SK-N-SH (cell line): Measurements from ENCODE around the gene RNF8. TPM values are rescaled to one million over a fixed set of nuclear protein-coding genes. Genes with fewer than 3 reads are reported as not detected.

Experiments
- CTCF ChIA-PET: fragments of 300-600, 350-600 bp; formaldehyde crosslinking; extraction: SDS; loops from one replicate; lab custom pipeline; 2021; lab: Yijun Ruan, JAX
- POLR2A ChIA-PET: fragments of 350-600 bp; sonication (Branson Sonifier 250); formaldehyde crosslinking; extraction: SDS; loops from one replicate; lab custom pipeline; 2020; ENCODE audit warnings: antibody characterized with exemption, inconsistent platforms; lab: Yijun Ruan, JAX
- DNase-seq: peaks from one replicate; pipeline ENCODE4 v3.0.0; 2012
- H2AFZ ChIP-seq: fragments of 200-600 bp; sonication (generic); 2 replicates; pipeline ENCODE4 v1.8.1; 2016; ENCODE audit warnings: antibody characterized with exemption, mild to moderate bottlenecking, low read depth
- H3F3A ChIP-seq: fragments of 200-600 bp; sonication (generic); replicated peaks from 2 replicates; pipeline ENCODE3; 2016; ENCODE audit warnings: antibody characterized with exemption, mild to moderate bottlenecking; ENCODE audit not compliant: insufficient read depth
- H3K27ac ChIP-seq, 2 experiments: fragments of 200-500 bp in 1 of 2; fragments of 200-600 bp in 1 of 2; sonication (Bioruptor generic) in 1 of 2; sonication (generic), shearing (Covaris generic) in 1 of 2; 2 replicates each; pipeline versions ENCODE4 v1.5.1 to v1.6.1; 2014 to 2016; ENCODE audit warnings: low read depth in 2 of 2, inconsistent platforms in 1 of 2, low read length in 1 of 2, mild to moderate bottlenecking in 1 of 2, mixed read lengths in 1 of 2
- H3K27me3 ChIP-seq: fragments of 200-600 bp; sonication (generic), shearing (Covaris generic); 2 replicates; pipeline ENCODE4 v1.6.1; 2016; ENCODE audit warnings: mixed run types; ENCODE audit not compliant: insufficient read depth
- H3K36me3 ChIP-seq, 2 experiments: fragments of 200-500 bp in 1 of 2; fragments of 200-600 bp in 1 of 2; sonication (Bioruptor generic) in 1 of 2; sonication (generic) in 1 of 2; replicated peaks in 1 of 2; 2 replicates each; pipeline versions ENCODE3 to v1.5.1; 2014 to 2016; ENCODE audit warnings: low read length in 1 of 2, mild to moderate bottlenecking in 1 of 2; ENCODE audit not compliant: insufficient read depth in 2 of 2, control insufficient read depth in 1 of 2
- H3K4me1 ChIP-seq, 2 experiments: fragments of 200-500 bp in 1 of 2; fragments of 200-600 bp in 1 of 2; sonication (Bioruptor generic) in 1 of 2; sonication (generic), shearing (Covaris generic) in 1 of 2; 2 replicates each; pipeline versions ENCODE4 v1.5.1 to v1.6.1; 2014 to 2016; ENCODE audit warnings: low read depth in 1 of 2, low read length in 1 of 2, mixed run types in 1 of 2; ENCODE audit not compliant: insufficient read depth in 2 of 2, control insufficient read depth in 1 of 2
- H3K4me2 ChIP-seq: fragments of 200-600 bp; sonication (generic), shearing (Covaris generic); 2 replicates; pipeline ENCODE4 v1.6.1; 2017; ENCODE audit warnings: mixed run types
- H3K4me3 ChIP-seq, 2 experiments: fragments of 200-500 bp in 1 of 2; fragments of 200-600 bp in 1 of 2; sonication (Bioruptor generic) in 1 of 2; sonication (generic), shearing (Covaris generic) in 1 of 2; 2 replicates each; pipeline versions ENCODE4 v1.5.1 to v1.8.1; 2014 to 2016; ENCODE audit warnings: low read depth in 2 of 2, inconsistent platforms in 1 of 2, low read length in 1 of 2, mild to moderate bottlenecking in 1 of 2, mixed read lengths in 1 of 2, moderate library complexity in 1 of 2
- H3K79me2 ChIP-seq: fragments of 200-600 bp; sonication (generic); 2 replicates; pipeline ENCODE4 v1.8.1; 2017; ENCODE audit warnings: mild to moderate bottlenecking; ENCODE audit not compliant: insufficient read depth
- H3K9ac ChIP-seq: fragments of 200-600 bp; sonication (generic); 2 replicates; pipeline ENCODE4 v1.6.1; 2017; ENCODE audit warnings: mixed run types
- H3K9me2 ChIP-seq: fragments of 200-600 bp; sonication (generic); 2 replicates; pipeline ENCODE4 v1.6.1; 2017; ENCODE audit warnings: mixed run types
- H3K9me3 ChIP-seq: fragments of 200-600 bp; sonication (generic); 2 replicates; pipeline ENCODE4 v1.6.1; 2017; ENCODE audit warnings: mixed run types, mild to moderate bottlenecking, moderate library complexity
- H4K20me1 ChIP-seq: fragments of 200-600 bp; sonication (generic); 2 replicates; pipeline ENCODE4 v1.6.1; 2017; ENCODE audit warnings: mild to moderate bottlenecking, mixed run types; ENCODE audit not compliant: insufficient read depth
- CHD2 ChIP-seq: fragments of 150-350 bp; IDR thresholded peaks from 2 replicates; pipeline ENCODE4 v1.6.1; 2018; ENCODE audit warnings: low read length; ENCODE audit not compliant: partially characterized antibody
- ELF1 ChIP-seq: IDR thresholded peaks from 2 replicates; pipeline ENCODE4 v1.4.0; 2012
- FOSL2 ChIP-seq: IDR thresholded peaks from 2 replicates; pipeline ENCODE4 v1.4.0; 2012; ENCODE audit warnings: low read depth, mild to moderate bottlenecking, moderate library complexity, borderline replicate concordance
- FOXJ3 ChIP-seq: sonication (generic); formaldehyde crosslinking; IDR thresholded peaks from 2 replicates; pipeline ENCODE4 v1.5.1; 2020; ENCODE audit warnings: mild to moderate bottlenecking, missing genetic modification reagents
- GATA2 ChIP-seq: sonication (generic); formaldehyde crosslinking; IDR thresholded peaks from 2 replicates; pipeline ENCODE4 v1.5.0; 2020; ENCODE audit warnings: mild to moderate bottlenecking, missing genetic modification reagents
- MEF2A ChIP-seq: IDR thresholded peaks from 2 replicates; pipeline ENCODE4 v1.4.0; 2012; ENCODE audit warnings: low read depth, borderline replicate concordance
- MXI1 ChIP-seq: IDR thresholded peaks from 2 replicates; pipeline ENCODE4 v1.6.1; 2012; ENCODE audit warnings: mild to moderate bottlenecking, low read depth, low read length, improper control_type of control experiment
- NFIC ChIP-seq: IDR thresholded peaks from 2 replicates; pipeline ENCODE4 v1.4.0; 2012; ENCODE audit warnings: borderline replicate concordance
- RAD21 ChIP-seq: IDR thresholded peaks from 2 replicates; pipeline ENCODE4 v1.6.1; 2012; ENCODE audit warnings: mild to moderate bottlenecking, low read length
- RCOR1 ChIP-seq: fragments of 150-350 bp; IDR thresholded peaks from 2 replicates; pipeline ENCODE4 v1.6.1; 2017; ENCODE audit warnings: antibody characterized with exemption, low read length
- RFX5 ChIP-seq: IDR thresholded peaks from 2 replicates; pipeline ENCODE4 v1.6.1; 2012; ENCODE audit warnings: mild to moderate bottlenecking, improper control_type of control experiment, low read length
- SIN3A ChIP-seq: IDR thresholded peaks from 2 replicates; pipeline ENCODE4 v1.6.1; 2012; ENCODE audit warnings: low read depth, mild to moderate bottlenecking, low read length, moderate library complexity, borderline replicate concordance
- TAF1 ChIP-seq: IDR thresholded peaks from 2 replicates; pipeline ENCODE4 v1.6.1; 2012; ENCODE audit warnings: low read depth, mild to moderate bottlenecking, low read length, moderate library complexity, borderline replicate concordance
- WGBS: methylation state at CpG from one replicate; pipeline ENCODE4 v1.1.6; 2017; ENCODE audit warnings: low lambda C conversion rate; 5-methylcytosine and 5-hydroxymethylcytosine counted together
- polyA plus RNA-seq, 3 experiments: library from polyadenylated mRNA; depleted of rRNA; stranded (reverse); fragments of >200 nt; gene quantifications; 2 replicates each; pipeline ENCODE4 v1.2.3, GENCODE V29; 2012
- TF ChIP-seq, protein P1 (sequence below): IDR thresholded peaks from 2 replicates; pipeline ENCODE4 v1.4.0; 2012; ENCODE audit warnings: low read depth, borderline replicate concordance
- TF ChIP-seq, protein P2 (sequence below): IDR thresholded peaks from 2 replicates; pipeline ENCODE4 v1.6.1; 2012; ENCODE audit warnings: mild to moderate bottlenecking, low read depth, low read length, moderate library complexity
- TF ChIP-seq, protein P3 (sequence below): IDR thresholded peaks from 2 replicates; pipeline ENCODE4 v1.4.0; 2012; ENCODE audit warnings: low read depth, borderline replicate concordance
- TF ChIP-seq, protein P4 (sequence below): IDR thresholded peaks from 2 replicates; pipeline ENCODE4 v1.4.0; 2012; ENCODE audit warnings: low read depth

RNF8 gene
- polyA plus RNA-seq, 1 of the 3 experiments (the other 2 are of a cell fraction) = 21.7 TPM

DNA sequence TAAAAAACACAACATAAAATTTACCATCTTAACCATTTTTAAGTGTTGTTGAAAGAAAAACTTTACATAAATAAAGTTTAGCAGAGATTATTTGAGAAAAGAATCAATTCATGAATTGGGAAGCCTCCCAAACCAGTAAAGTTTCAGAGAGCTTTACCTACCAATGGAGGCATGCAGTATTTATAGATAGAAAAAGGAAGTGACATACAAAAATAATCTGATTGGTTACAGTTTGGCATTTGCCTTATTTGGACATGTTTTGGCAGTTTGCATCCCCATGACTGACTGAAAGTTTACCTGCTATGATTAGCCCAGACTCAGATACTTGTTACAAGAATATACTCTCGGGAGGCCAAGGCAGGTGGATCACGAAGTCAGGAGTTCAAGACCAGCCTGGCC is 75.6 kb downstream of the RNF8 start (continued):
- TF ChIP-seq FOSL2 = no peak

DNA sequence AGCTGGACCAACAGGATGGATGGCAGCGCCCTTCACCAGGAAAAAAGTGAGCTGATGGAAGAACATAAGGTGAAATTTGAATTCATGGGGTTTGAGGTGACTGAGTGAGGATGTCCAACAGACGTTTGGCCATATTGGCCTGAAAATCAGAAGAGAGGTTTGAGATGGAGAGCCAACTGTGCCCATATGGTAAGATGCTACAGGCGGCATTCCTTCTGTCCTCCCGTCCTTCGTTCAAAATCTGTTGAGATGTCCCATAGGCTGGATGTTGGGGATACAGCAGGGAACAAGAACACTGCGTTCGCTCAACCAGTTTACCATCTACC is 78.8 kb downstream of the RNF8 start:
- ChIA-PET POLR2A (interaction anchor here (0.8 to 1.8 kb wide), 5 partner anchors 23 to 259 kb away, joined by 3 to 9 read pairs (median 4); no protein-coding TSS in a partner anchor), CTCF (interaction anchor here (0.8 to 1.4 kb wide), 2 partner anchors 51 to 221 kb away, joined by 4 read pairs; no protein-coding TSS in a partner anchor)
- no peak for DNase-seq
- peak overlapping the region; percentile 81 for H3K9ac ChIP-seq
- H3K27me3 ChIP-seq = no peaks in the 10 kb centered on the region
- no peaks in the 10 kb centered on the region for H3F3A ChIP-seq
- peaks cover 4 to 13% of the 10 kb centered on the region in 2 experiments; a peak in 2 of 4 replicates for H3K4me1 ChIP-seq
- no peaks in the 10 kb centered on the region for H4K20me1 ChIP-seq
- H2AFZ ChIP-seq = peak overlapping the region; percentile 95
- H3K36me3 ChIP-seq = peaks cover 2 to 16% of the 10 kb centered on the region in 2 experiments
- TF ChIP-seq NFIC (no peak), FOXJ3 (CRISPR knock-in tag) (peak; percentile 47; the same call in 1 of the 2 replicates)
- peak overlapping the region; percentile 91 to 94 for H3K4me3 ChIP-seq
- peak overlapping the region; percentile 67 to 91; a peak in 3 of 4 replicates for H3K27ac ChIP-seq
- WGBS = 31% methylated on average over 7 of the region's 7 CpGs
- no peaks in the 10 kb centered on the region for H3K9me3 ChIP-seq
- H3K4me2 ChIP-seq = peak overlapping the region; percentile 94
- peaks cover 30% of the 10 kb centered on the region for H3K79me2 ChIP-seq
- H3K9me2 ChIP-seq = no peaks in the 10 kb centered on the region

DNA sequence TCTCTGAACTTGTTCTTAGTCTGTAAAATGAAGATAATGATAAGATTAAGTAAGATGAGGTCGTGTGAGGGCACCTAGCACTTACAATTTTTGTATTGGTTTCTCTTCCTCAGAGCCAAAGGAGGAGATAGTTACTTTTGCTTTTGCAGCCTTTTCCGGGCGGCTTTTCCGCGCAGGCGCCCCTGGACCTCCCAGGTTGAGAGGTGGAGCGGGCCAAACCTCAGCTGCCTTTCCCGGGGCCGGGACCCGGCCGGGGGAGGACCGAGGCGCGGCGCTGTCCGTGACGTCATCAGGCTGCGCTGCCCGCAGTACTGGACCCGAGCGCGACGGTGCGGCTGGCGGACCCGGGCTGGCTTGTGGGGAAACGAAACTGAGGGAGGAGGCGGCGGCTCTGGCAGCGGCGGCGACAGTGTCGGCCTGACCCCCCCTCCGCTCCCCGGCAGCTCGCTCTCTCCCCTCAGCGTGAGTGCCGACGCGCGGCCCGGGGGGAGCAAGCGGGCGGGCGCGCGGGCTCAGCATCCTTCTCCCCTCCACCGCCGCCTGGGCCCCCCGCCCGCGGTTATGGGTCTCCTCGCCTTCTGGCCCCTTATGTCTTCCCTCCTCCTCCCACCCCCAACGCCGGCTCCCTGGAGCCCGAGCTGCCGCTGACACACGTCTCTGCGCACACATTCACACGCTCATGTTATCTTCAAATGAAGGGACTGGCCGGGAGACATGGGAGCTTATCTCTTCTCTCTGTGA is 79.3 kb downstream of the RNF8 start, which contains the start of gene CMTR1:
CMTR1 (plus strand) TSS at position 306 of the 741 bp plus-strand sequence. CDS start 2,409 bp downstream, outside the sequence.
- H3F3A ChIP-seq = no peaks in the 10 kb centered on the region
- H3K27me3 ChIP-seq = no peaks in the 10 kb centered on the region
- H3K4me1 ChIP-seq = peaks cover 4 to 13% of the 10 kb centered on the region in 2 experiments; a peak in 2 of 4 replicates
- H3K27ac ChIP-seq = peak within 1 kb of the TSS; percentile 67 to 91
- no peaks in the 10 kb centered on the region for H3K9me2 ChIP-seq
- ChIA-PET POLR2A (interaction anchor here (0.7 to 1.8 kb wide), 10 partner anchors 10 to 426 kb away, joined by 3 to 9 read pairs (median 3); no protein-coding TSS in a partner anchor), CTCF (interaction anchor here (0.8 to 1.5 kb wide), 10 partner anchors 19 to 1061 kb away, joined by 3 to 4 read pairs (median 4); no protein-coding TSS in a partner anchor)
- peak within 1 kb of the TSS; percentile 81 for H3K9ac ChIP-seq
- peaks cover 30% of the 10 kb centered on the region for H3K79me2 ChIP-seq
- peak; percentile 99 for DNase-seq
- peak within 1 kb of the TSS; percentile 95 for H2AFZ ChIP-seq
- H3K4me3 ChIP-seq = peak within 1 kb of the TSS; percentile 91 to 94
- peaks cover 2 to 20% of the 10 kb centered on the region in 2 experiments for H3K36me3 ChIP-seq
- H4K20me1 ChIP-seq = no peaks in the 10 kb centered on the region
- H3K4me2 ChIP-seq = peak within 1 kb of the TSS; percentile 94
- no peaks in the 10 kb centered on the region for H3K9me3 ChIP-seq
- 3% methylated on average over 17 of the region's 61 CpGs for WGBS
- peak; percentile 61 for TF ChIP-seq ELF1
- TF ChIP-seq FOSL2 = no peak; the same call in 1 of the 2 replicates
- TF ChIP-seq MEF2A = no peak
- TF ChIP-seq, protein P1, sequence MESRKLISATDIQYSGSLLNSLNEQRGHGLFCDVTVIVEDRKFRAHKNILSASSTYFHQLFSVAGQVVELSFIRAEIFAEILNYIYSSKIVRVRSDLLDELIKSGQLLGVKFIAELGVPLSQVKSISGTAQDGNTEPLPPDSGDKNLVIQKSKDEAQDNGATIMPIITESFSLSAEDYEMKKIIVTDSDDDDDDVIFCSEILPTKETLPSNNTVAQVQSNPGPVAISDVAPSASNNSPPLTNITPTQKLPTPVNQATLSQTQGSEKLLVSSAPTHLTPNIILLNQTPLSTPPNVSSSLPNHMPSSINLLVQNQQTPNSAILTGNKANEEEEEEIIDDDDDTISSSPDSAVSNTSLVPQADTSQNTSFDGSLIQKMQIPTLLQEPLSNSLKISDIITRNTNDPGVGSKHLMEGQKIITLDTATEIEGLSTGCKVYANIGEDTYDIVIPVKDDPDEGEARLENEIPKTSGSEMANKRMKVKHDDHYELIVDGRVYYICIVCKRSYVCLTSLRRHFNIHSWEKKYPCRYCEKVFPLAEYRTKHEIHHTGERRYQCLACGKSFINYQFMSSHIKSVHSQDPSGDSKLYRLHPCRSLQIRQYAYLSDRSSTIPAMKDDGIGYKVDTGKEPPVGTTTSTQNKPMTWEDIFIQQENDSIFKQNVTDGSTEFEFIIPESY = no peak
- TF ChIP-seq, protein P2, sequence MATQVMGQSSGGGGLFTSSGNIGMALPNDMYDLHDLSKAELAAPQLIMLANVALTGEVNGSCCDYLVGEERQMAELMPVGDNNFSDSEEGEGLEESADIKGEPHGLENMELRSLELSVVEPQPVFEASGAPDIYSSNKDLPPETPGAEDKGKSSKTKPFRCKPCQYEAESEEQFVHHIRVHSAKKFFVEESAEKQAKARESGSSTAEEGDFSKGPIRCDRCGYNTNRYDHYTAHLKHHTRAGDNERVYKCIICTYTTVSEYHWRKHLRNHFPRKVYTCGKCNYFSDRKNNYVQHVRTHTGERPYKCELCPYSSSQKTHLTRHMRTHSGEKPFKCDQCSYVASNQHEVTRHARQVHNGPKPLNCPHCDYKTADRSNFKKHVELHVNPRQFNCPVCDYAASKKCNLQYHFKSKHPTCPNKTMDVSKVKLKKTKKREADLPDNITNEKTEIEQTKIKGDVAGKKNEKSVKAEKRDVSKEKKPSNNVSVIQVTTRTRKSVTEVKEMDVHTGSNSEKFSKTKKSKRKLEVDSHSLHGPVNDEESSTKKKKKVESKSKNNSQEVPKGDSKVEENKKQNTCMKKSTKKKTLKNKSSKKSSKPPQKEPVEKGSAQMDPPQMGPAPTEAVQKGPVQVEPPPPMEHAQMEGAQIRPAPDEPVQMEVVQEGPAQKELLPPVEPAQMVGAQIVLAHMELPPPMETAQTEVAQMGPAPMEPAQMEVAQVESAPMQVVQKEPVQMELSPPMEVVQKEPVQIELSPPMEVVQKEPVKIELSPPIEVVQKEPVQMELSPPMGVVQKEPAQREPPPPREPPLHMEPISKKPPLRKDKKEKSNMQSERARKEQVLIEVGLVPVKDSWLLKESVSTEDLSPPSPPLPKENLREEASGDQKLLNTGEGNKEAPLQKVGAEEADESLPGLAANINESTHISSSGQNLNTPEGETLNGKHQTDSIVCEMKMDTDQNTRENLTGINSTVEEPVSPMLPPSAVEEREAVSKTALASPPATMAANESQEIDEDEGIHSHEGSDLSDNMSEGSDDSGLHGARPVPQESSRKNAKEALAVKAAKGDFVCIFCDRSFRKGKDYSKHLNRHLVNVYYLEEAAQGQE = no peak
- TF ChIP-seq RCOR1 = no peak
- no peak for TF ChIP-seq RFX5
- TF ChIP-seq FOXJ3 (CRISPR knock-in tag) = peak; percentile 34; the same call in 1 of the 2 replicates
- peak; percentile 69; the same call in 1 of the 2 replicates for TF ChIP-seq MXI1
- TF ChIP-seq TAF1 = peak; percentile 85
- TF ChIP-seq NFIC = no peak
- TF ChIP-seq, protein P3, sequence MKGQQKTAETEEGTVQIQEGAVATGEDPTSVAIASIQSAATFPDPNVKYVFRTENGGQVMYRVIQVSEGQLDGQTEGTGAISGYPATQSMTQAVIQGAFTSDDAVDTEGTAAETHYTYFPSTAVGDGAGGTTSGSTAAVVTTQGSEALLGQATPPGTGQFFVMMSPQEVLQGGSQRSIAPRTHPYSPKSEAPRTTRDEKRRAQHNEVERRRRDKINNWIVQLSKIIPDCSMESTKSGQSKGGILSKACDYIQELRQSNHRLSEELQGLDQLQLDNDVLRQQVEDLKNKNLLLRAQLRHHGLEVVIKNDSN = no peak
- peak; percentile 54 for TF ChIP-seq CHD2
- TF ChIP-seq RAD21 = no peak
- no peak for TF ChIP-seq GATA2 (CRISPR knock-in tag)
- no peak for TF ChIP-seq SIN3A
- TF ChIP-seq, protein P4, sequence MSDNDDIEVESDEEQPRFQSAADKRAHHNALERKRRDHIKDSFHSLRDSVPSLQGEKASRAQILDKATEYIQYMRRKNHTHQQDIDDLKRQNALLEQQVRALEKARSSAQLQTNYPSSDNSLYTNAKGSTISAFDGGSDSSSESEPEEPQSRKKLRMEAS = peak; percentile 55
